ENCODE results near the gene CERT1.

The CERT1 gene

GRCh38 chr5:75331095-75332090 lies 180.0 kb downstream of the CERT1 start:
- H3K27me3 Mint-ChIP-seq: peaks cover 7% of the 10 kb centered on the region
- CTCF ChIA-PET: interaction anchor here (1.1 kb wide), 1 partner anchor 40 kb away, joined by 4 read pairs; no protein-coding TSS in a partner anchor
- no peaks in the 10 kb centered on the region for H3K9me3 Mint-ChIP-seq
- no peaks in the 10 kb centered on the region for H3K36me3 Mint-ChIP-seq
- no peak overlapping the region for H3K27ac Mint-ChIP-seq
- H3K4me1 Mint-ChIP-seq: no peaks in the 10 kb centered on the region
- DNase-seq: no peak
- no peak overlapping the region for H3K4me3 Mint-ChIP-seq

DNA sequence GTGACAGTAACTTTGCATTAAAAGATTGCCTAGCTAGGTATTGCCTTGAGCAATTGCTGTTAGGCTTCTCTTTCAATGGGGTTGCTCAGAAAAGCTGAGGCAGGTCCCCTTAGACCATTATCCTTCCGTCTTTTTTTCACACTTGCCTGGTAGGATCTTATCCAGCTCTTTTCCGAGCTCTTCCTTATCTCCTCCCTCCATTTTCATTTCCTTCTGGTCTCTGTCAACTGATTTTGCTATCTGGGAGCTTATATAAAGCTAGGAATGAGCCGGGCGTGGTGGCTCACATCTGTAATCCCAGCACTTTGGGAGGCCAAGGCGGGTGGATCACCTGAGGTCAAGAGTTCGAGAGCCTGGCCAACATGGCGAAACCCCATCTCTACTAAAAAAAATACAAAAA lies 181.0 kb downstream of the CERT1 start:
- no peak for DNase-seq
- Mint-ChIP-seq H3K9me3 (no peaks in the 10 kb centered on the region), H3K4me3 (no peak overlapping the region), H3K4me1 (no peaks in the 10 kb centered on the region), H3K36me3 (no peaks in the 10 kb centered on the region), H3K27me3 (peaks cover 7% of the 10 kb centered on the region), H3K27ac (no peak overlapping the region)
- CTCF ChIA-PET: interaction anchor here (1.1 to 1.2 kb wide), 2 partner anchors 11 to 39 kb away, joined by 3 to 4 read pairs; no protein-coding TSS in a partner anchor
